ENCODE results near the gene CMSS1. TPM values are rescaled to one million over a fixed set of nuclear protein-coding genes. Genes with fewer than 3 reads are reported as not detected.
A peak's percentile ranks its signal among the peaks of the same experiment; 100 is the strongest.

Gene CMSS1
- total RNA-seq: 7.1 and 8.6 TPM in 2 replicates

- TF ChIP-seq, protein P1, sequence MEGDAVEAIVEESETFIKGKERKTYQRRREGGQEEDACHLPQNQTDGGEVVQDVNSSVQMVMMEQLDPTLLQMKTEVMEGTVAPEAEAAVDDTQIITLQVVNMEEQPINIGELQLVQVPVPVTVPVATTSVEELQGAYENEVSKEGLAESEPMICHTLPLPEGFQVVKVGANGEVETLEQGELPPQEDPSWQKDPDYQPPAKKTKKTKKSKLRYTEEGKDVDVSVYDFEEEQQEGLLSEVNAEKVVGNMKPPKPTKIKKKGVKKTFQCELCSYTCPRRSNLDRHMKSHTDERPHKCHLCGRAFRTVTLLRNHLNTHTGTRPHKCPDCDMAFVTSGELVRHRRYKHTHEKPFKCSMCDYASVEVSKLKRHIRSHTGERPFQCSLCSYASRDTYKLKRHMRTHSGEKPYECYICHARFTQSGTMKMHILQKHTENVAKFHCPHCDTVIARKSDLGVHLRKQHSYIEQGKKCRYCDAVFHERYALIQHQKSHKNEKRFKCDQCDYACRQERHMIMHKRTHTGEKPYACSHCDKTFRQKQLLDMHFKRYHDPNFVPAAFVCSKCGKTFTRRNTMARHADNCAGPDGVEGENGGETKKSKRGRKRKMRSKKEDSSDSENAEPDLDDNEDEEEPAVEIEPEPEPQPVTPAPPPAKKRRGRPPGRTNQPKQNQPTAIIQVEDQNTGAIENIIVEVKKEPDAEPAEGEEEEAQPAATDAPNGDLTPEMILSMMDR (IDR thresholded peaks at IDR 0.05; ENCODE audit: insufficient read depth, low read depth, low read length): peak; percentile 27
- peak; percentile 93 for DNase-seq (ENCODE audit: low read depth)
- H3K4me3 ChIP-seq (ENCODE audit: low read depth, low read length): peak within 1 kb of the TSS; percentile 88
Observed at GRCh38 chr3:99817437-99818240, at the start of gene CMSS1. TSS of gene CMSS1 (plus strand) at chr3:99817862.

DNA sequence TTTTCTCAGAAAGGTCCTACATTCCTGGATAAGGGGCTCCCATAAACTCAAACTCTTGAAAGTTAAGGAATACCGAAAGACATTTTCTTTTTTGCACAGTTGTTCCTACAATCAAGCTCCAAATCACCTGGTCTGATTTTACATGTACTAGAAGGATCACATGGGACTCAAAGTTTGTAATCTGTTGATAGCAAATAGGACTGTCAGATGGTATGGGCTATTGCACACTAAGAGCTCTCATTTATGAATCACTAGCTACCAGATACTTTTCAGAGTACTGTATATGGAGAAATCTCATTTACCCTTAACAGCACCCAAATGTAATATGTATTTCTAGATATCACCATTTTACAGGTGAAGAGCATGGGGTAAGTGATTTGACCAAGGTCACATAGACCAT lies 49.5 kb upstream of the CMSS1 start:
- no peak for DNase-seq (ENCODE audit: low read depth)
- H3K4me3 ChIP-seq (ENCODE audit: low read depth, low read length): no peak overlapping the region
- TF ChIP-seq, protein P1 (IDR thresholded peaks at IDR 0.05; ENCODE audit: insufficient read depth, low read depth, low read length): no peak

GRCh38 chr3:99768808-99769501 lies 48.7 kb upstream of the CMSS1 start:
- DNase-seq (ENCODE audit: low read depth): no peak
- no peak overlapping the region for H3K4me3 ChIP-seq (ENCODE audit: low read depth, low read length)
- TF ChIP-seq, protein P1 (IDR thresholded peaks at IDR 0.05; ENCODE audit: insufficient read depth, low read depth, low read length): no peak

- TF ChIP-seq, protein P1 (IDR thresholded peaks at IDR 0.05; ENCODE audit: insufficient read depth, low read depth, low read length): no peak
- DNase-seq (ENCODE audit: low read depth): no peak
- no peak overlapping the region for H3K4me3 ChIP-seq (ENCODE audit: low read depth, low read length)
Observed at GRCh38 chr3:99772171-99772570, 45.5 kb upstream of the CMSS1 start.

- TF ChIP-seq, protein P1 (IDR thresholded peaks at IDR 0.05; ENCODE audit: insufficient read depth, low read depth, low read length): no peak
- no peak for DNase-seq (ENCODE audit: low read depth)
- no peak overlapping the region for H3K4me3 ChIP-seq (ENCODE audit: low read depth, low read length)
Observed at GRCh38 chr3:99772671-99773070, 45.0 kb upstream of the CMSS1 start.

GRCh38 chr3:99774467-99774866 lies 43.2 kb upstream of the CMSS1 start:
- peak; percentile 66 for DNase-seq (ENCODE audit: low read depth)
- TF ChIP-seq, protein P1 (IDR thresholded peaks at IDR 0.05; ENCODE audit: insufficient read depth, low read depth, low read length): no peak
- H3K4me3 ChIP-seq (ENCODE audit: low read depth, low read length): no peak overlapping the region

Data from fibroblast of villous mesenchyme (primary cell).